K562 (cell line): ENCODE measurements around the gene CHORDC1. TPM values are rescaled to one million over a fixed set of nuclear protein-coding genes. Genes with fewer than 3 reads are reported as not detected.

ENCODE experiments used
- ATAC-seq: fragments of 200-7000 bp; cut with Tn5 transposase; 3 replicates; pipeline ENCODE4 v1.9.1; 2020; ENCODE audit warnings: moderate library complexity
- BruUV-seq: library from RNA; stranded (reverse); fragments of 400-500 nt; replicated peaks from 2 replicates; lab custom pipeline; 2021; lab: Mats Ljungman, UMichigan
- CTCF ChIA-PET: fragments of 300-600 bp; formaldehyde crosslinking; extraction: SDS; loops from one replicate; lab custom pipeline; 2021; ENCODE audit warnings: low intra/inter-chr PET ratio; lab: Yijun Ruan, JAX
- POLR2A ChIA-PET: fragments of 300-600, 350-650 bp; sonication (Branson Sonifier 250); formaldehyde crosslinking; extraction: SDS; loops from one replicate; lab custom pipeline; 2021; ENCODE audit warnings: antibody characterized with exemption, inconsistent platforms; lab: Yijun Ruan, JAX
- DNase-seq, 4 experiments: peaks; one replicate each; pipeline versions ENCODE4 v3.0.0 to v3.0.0-alpha.2; 2011 to 2018; ENCODE audit warnings: low spot score in 3 of 4, mixed read lengths in 3 of 4; ENCODE audit errors: extremely low read depth in 1 of 4
- FAIRE-seq: peaks from 2 replicates; lab custom pipeline; 2011; peaks lifted over from hg19 to GRCh38; lab: Jason Lieb, UNC
- H2AFZ ChIP-seq: 2 replicates; pipeline ENCODE4 v1.6.0; 2011; ENCODE audit warnings: low read depth, low read length, control low read depth, inconsistent platforms
- H3K27ac ChIP-seq: fragments of 200-600 bp; 3 replicates; pipeline ENCODE4 v1.8.0; 2011; ENCODE audit warnings: low read depth, mild to moderate bottlenecking, control low read depth, inconsistent platforms, low read length, moderate library complexity, mixed read lengths; ENCODE audit errors: extremely low read depth
- H3K27me3 ChIP-seq, 2 experiments: fragments of 300-600 bp in 1 of 2; 2 replicates in 1 of 2; 3 replicates in 1 of 2; pipeline versions ENCODE4 v1.6.0 to v1.8.0; 2011; ENCODE audit warnings: inconsistent platforms in 2 of 2, low read length in 2 of 2, mild to moderate bottlenecking in 1 of 2, mixed read lengths in 1 of 2, moderate library complexity in 1 of 2; ENCODE audit not compliant: control insufficient read depth in 2 of 2, insufficient read depth in 2 of 2
- H3K36me3 ChIP-seq: fragments of 300-600 bp; 3 replicates; pipeline ENCODE4 v1.8.0; 2011; ENCODE audit warnings: mild to moderate bottlenecking, low read length, inconsistent platforms; ENCODE audit not compliant: control insufficient read depth, insufficient read depth
- H3K4me1 ChIP-seq, 2 experiments: fragments of 200-600 bp in 1 of 2; replicated peaks in 1 of 2; 2 replicates in 1 of 2; 3 replicates in 1 of 2; pipeline versions ENCODE4 v1.5.1 to v1.8.0; 2011; ENCODE audit warnings: inconsistent platforms in 2 of 2, low read length in 2 of 2, mild to moderate bottlenecking in 1 of 2, mixed read lengths in 1 of 2, moderate library complexity in 1 of 2; ENCODE audit not compliant: control insufficient read depth in 2 of 2, insufficient read depth in 2 of 2
- H3K4me2 ChIP-seq: 2 replicates; pipeline ENCODE4 v1.6.1; 2011; ENCODE audit warnings: low read length, control low read depth, inconsistent platforms, mixed read lengths; ENCODE audit not compliant: insufficient read depth
- H3K4me3 ChIP-seq: fragments of 200-600 bp; sonication (generic), shearing (Covaris generic); 2 replicates; pipeline ENCODE4 v1.5.1; 2016; ENCODE audit warnings: control low read depth, inconsistent platforms
- H3K79me2 ChIP-seq: fragments of 200-600 bp; 3 replicates; pipeline ENCODE4 v1.8.0; 2011; ENCODE audit warnings: low read length, inconsistent platforms; ENCODE audit not compliant: control insufficient read depth, insufficient read depth
- H3K9ac ChIP-seq, 2 experiments: 2 replicates each; pipeline versions ENCODE4 v1.6.0 to v1.6.1; 2011; ENCODE audit warnings: low read depth in 2 of 2, low read length in 2 of 2, control low read depth in 1 of 2, inconsistent platforms in 1 of 2, mild to moderate bottlenecking in 1 of 2, mixed read lengths in 1 of 2; ENCODE audit not compliant: insufficient read depth in 1 of 2
- H3K9me1 ChIP-seq: one replicate; pipeline ENCODE4 v1.6.0; 2011; ENCODE audit warnings: inconsistent platforms, mild to moderate bottlenecking, low read length, moderate library complexity; ENCODE audit not compliant: control insufficient read depth, insufficient read depth
- H3K9me3 ChIP-seq: replicated peaks from 2 replicates; pipeline ENCODE4 v1.5.1; 2011; ENCODE audit warnings: low read depth, low read length, inconsistent platforms; ENCODE audit not compliant: control insufficient read depth, insufficient read depth
- H4K20me1 ChIP-seq: replicated peaks from 2 replicates; pipeline ENCODE4 v1.6.1; 2011; ENCODE audit warnings: low read length, inconsistent platforms, mixed read lengths; ENCODE audit not compliant: control insufficient read depth, insufficient read depth
- EP400 ChIP-seq: fragments of 450-650 bp; IDR thresholded peaks from 2 replicates; pipeline ENCODE4 v1.6.1; 2017; ENCODE audit warnings: antibody characterized with exemption, mild to moderate bottlenecking, moderate library complexity
- RBM15 ChIP-seq: fragments of 200-400 bp; formaldehyde crosslinking; IDR thresholded peaks from 2 replicates; pipeline ENCODE4 v1.6.1; 2018; ENCODE audit warnings: mild to moderate bottlenecking, low read length, moderate library complexity; ENCODE audit not compliant: insufficient read depth
- RFX7 ChIP-seq: fragments of 250-450 bp; sonication (Bioruptor Pico); IDR thresholded peaks from 2 replicates; pipeline ENCODE4 v1.5.1; 2021; ENCODE audit warnings: mild to moderate bottlenecking
- RNF219 ChIP-seq: fragments of 250-450 bp; sonication (Bioruptor Pico); IDR thresholded peaks from 2 replicates; pipeline ENCODE4 v1.5.0; 2022; ENCODE audit warnings: mild to moderate bottlenecking
- TAF7 ChIP-seq: fragments of 450-650 bp; IDR thresholded peaks from 2 replicates; pipeline ENCODE4 v1.6.1; 2016; ENCODE audit warnings: missing genetic modification characterization, missing compliant biosample characterization
- TAF9B ChIP-seq: fragments of 450-650 bp; IDR thresholded peaks from 2 replicates; pipeline ENCODE4 v1.6.1; 2018; ENCODE audit warnings: mild to moderate bottlenecking; ENCODE audit not compliant: partially characterized antibody
- WGBS: fragments of 100-300 bp; shearing (Covaris generic); methylation state at CpG from one replicate; pipeline ENCODE4 v1.1.6; 2016; ENCODE audit warnings: low coverage, mixed read lengths; ENCODE audit not compliant: insufficient coverage; ENCODE audit errors: missing lambda C conversion rate; 5-methylcytosine and 5-hydroxymethylcytosine counted together
- in situ Hi-C: fragments of 300-500 bp; cut with MboI; formaldehyde crosslinking; loops from 4 replicates; pipeline ENCODE4 v1.15.0; 2018; ENCODE audit warnings: inconsistent platforms, mixed read lengths
- intact Hi-C: fragments of 100-400 bp; cut with micrococcal nuclease; formaldehyde crosslinking; loops from 2 replicates; pipeline ENCODE4 v1.14.2; 2022
- polyA plus RNA-seq, 8 experiments: library from polyadenylated mRNA; depleted of rRNA in 4 of 8; stranded (reverse) in 5 of 8; unstranded in 3 of 8; fragments of >200 nt; fragmentation: Nextera tagmentation in 2 of 8; fragmentation: Illumina TruSeq in 1 of 8; extraction: Ambion mirVana in 2 of 8; extraction: Trizol in 1 of 8; gene quantifications; 2 replicates each; pipeline versions ENCODE4 v1.2.1 to v1.2.3, GENCODE V29; 2011 to 2014; ENCODE audit warnings: inconsistent platforms in 1 of 8, missing spikeins in 1 of 8
- total RNA-seq, 7 experiments: library from RNA; depleted of rRNA in 6 of 7; stranded (reverse); fragments of >200 nt in 6 of 7; fragmentation: Illumina TruSeq in 2 of 7; extraction: Trizol in 2 of 7; gene quantifications; 2 replicates each; pipeline versions ENCODE4 v1.2.1 to v1.2.3, GENCODE V29; 2011 to 2021; ENCODE audit warnings: low replicate concordance in 1 of 7

CHORDC1 gene
- total and polyA plus RNA-seq, 9 of the 15 experiments (the other 6 are each of a cell fraction or from before 2014, with no cell fraction given) = 68.7 to 148 (median 112) TPM

- TF ChIP-seq RNF219 (CRISPR knock-in tag) (no peak), TAF7 (tag) (no peak), TAF9B (no peak), RFX7 (no peak), RBM15 (no peak)
Observed at GRCh38 chr11:90197377-90197776, 25.5 kb downstream of the CHORDC1 start (continued).

- ATAC-seq = no peak
- Histone ChIP-seq H2AFZ (no peak overlapping the region), H3K27me3 (no peaks in the 10 kb centered on the region), H3K79me2 (no peaks in the 10 kb centered on the region), H3K9ac (no peak overlapping the region), H3K4me3 (no peak overlapping the region), H4K20me1 (no peaks in the 10 kb centered on the region), H3K4me2 (no peak overlapping the region), H3K9me1 (no peaks in the 10 kb centered on the region), H3K27ac (no peak overlapping the region), H3K9me3 (no peaks in the 10 kb centered on the region), H3K4me1 (no peaks in the 10 kb centered on the region), H3K36me3 (peaks cover 28% of the 10 kb centered on the region; the same call in 2 of the 3 replicates)
- DNase-seq = no peak
- no peak for TF ChIP-seq EP400
- WGBS = 73% methylated on average over 4 of the region's 4 CpGs
- ChIA-PET POLR2A (no interaction called here), CTCF (no interaction called here)
- in situ Hi-C loops (no loop called here), intact Hi-C loops (no loop called here)
- no peak for FAIRE-seq
- BruUV-seq = no TSS peak
Observed at GRCh38 chr11:90192869-90193582, 29.8 kb downstream of the CHORDC1 start.
